ENCODE measurements around the gene MBNL1. TPM values are rescaled to one million over a fixed set of nuclear protein-coding genes. Genes with fewer than 3 reads are reported as not detected.
"Not testable (repeated sequence)": the region's sequence is repeated elsewhere in the genome, so short reads cannot be mapped to it uniquely, and the experiment has no call there.

Gene MBNL1
- total RNA-seq, 1 experiment from 2014 or later = 140 TPM

GRCh38 chr3:152396867-152397266, 128.1 kb downstream of the MBNL1 start:
- ChIA-PET CTCF (no interaction called here), POLR2A (no interaction called here)
- no peaks in the 10 kb centered on the region; the same call in 1 of the 2 replicates for H3K36me3 ChIP-seq (ENCODE audit: control insufficient read depth, insufficient read depth, low read length)
- H3K4me1 ChIP-seq (ENCODE audit: control insufficient read depth, insufficient read depth, low read length) = peaks cover 4% of the 10 kb centered on the region; the same call in 1 of the 2 replicates
- in situ Hi-C loops (cut with HindIII; ENCODE audit: low pct_unique_long_range_greater_than_20kb, low sequenced_read_pairs) = no loop called here
- H3K4me3 ChIP-seq (ENCODE audit: low read depth in 2 of 2, low read length in 2 of 2) = no peak overlapping the region
- DNase-seq (ENCODE audit: low read depth, low spot score) (no peak), ATAC-seq (no peak)
- TF ChIP-seq REST (IDR thresholded peaks at IDR 0.05; ENCODE audit: insufficient read depth in 1 of 2, low read depth in 2 of 2, low read length in 1 of 2) = no peak
- no peak for TF ChIP-seq CTCF (IDR thresholded peaks at IDR 0.05)
- no peak for TF ChIP-seq TCF7L2 (IDR thresholded peaks at IDR 0.05; ENCODE audit: low read depth, low read length)
- TF ChIP-seq SIN3A (IDR thresholded peaks at IDR 0.05; ENCODE audit: borderline replicate concordance, insufficient read depth, low read depth, low read length) = no peak
- no peak for TF ChIP-seq POLR2AphosphoS5 (IDR thresholded peaks at IDR 0.05; ENCODE audit: low read depth, low read length)
- no peaks in the 10 kb centered on the region for H3K9me3 ChIP-seq (ENCODE audit: control insufficient read depth, insufficient read depth, low read depth, low read length)
- no peak overlapping the region for H3K27ac ChIP-seq (ENCODE audit: low read length)
- intact Hi-C loops (cut with micrococcal nuclease; ENCODE audit: unreplicated experiment) = no loop called here
- no TSS peak for BruUV-seq (replicated peaks)
- H3K27me3 ChIP-seq (ENCODE audit: control insufficient read depth, insufficient read depth, low read length) = no peaks in the 10 kb centered on the region

GRCh38 chr3:152397348-152397747, 128.6 kb downstream of the MBNL1 start:
- H3K27me3 ChIP-seq (ENCODE audit: control insufficient read depth, insufficient read depth, low read length); ATAC-seq; H3K4me1 ChIP-seq (ENCODE audit: control insufficient read depth, insufficient read depth, low read length); CTCF ChIA-PET; intact Hi-C loops (cut with micrococcal nuclease; ENCODE audit: unreplicated experiment); DNase-seq (ENCODE audit: low read depth, low spot score); H3K4me3 ChIP-seq (ENCODE audit: low read depth in 2 of 2, low read length in 2 of 2); H3K9me3 ChIP-seq (ENCODE audit: control insufficient read depth, insufficient read depth, low read depth, low read length); BruUV-seq (replicated peaks); H3K27ac ChIP-seq (ENCODE audit: low read length); in situ Hi-C loops (cut with HindIII; ENCODE audit: low pct_unique_long_range_greater_than_20kb, low sequenced_read_pairs); POLR2A ChIA-PET; H3K36me3 ChIP-seq (ENCODE audit: control insufficient read depth, insufficient read depth, low read length): not testable (repeated sequence)

GRCh38 chr3:152398495-152398894, 129.8 kb downstream of the MBNL1 start:
- POLR2A ChIA-PET = interaction anchor here (0.6 kb wide), 1 partner anchor 993 kb away, joined by 5 read pairs; no protein-coding TSS in a partner anchor
- Histone ChIP-seq H3K27me3 (ENCODE audit: control insufficient read depth, insufficient read depth, low read length) (no peaks in the 10 kb centered on the region), H3K4me3 (ENCODE audit: low read depth in 2 of 2, low read length in 2 of 2) (no peak overlapping the region), H3K27ac (ENCODE audit: low read length) (no peak overlapping the region), H3K36me3 (ENCODE audit: control insufficient read depth, insufficient read depth, low read length) (no peaks in the 10 kb centered on the region), H3K9me3 (ENCODE audit: control insufficient read depth, insufficient read depth, low read depth, low read length) (no peaks in the 10 kb centered on the region), H3K4me1 (ENCODE audit: control insufficient read depth, insufficient read depth, low read length) (peaks cover 9% of the 10 kb centered on the region)
- in situ Hi-C loops (cut with HindIII; ENCODE audit: low pct_unique_long_range_greater_than_20kb, low sequenced_read_pairs) (no loop called here), intact Hi-C loops (cut with micrococcal nuclease; ENCODE audit: unreplicated experiment) (no loop called here)
- CTCF ChIA-PET = no interaction called here
- ATAC-seq = no peak
- TF ChIP-seq POLR2AphosphoS5 (IDR thresholded peaks at IDR 0.05; ENCODE audit: low read depth, low read length) = no peak
- TF ChIP-seq REST (IDR thresholded peaks at IDR 0.05; ENCODE audit: insufficient read depth in 1 of 2, low read depth in 2 of 2, low read length in 1 of 2) = no peak
- TF ChIP-seq SIN3A (IDR thresholded peaks at IDR 0.05; ENCODE audit: borderline replicate concordance, insufficient read depth, low read depth, low read length) = no peak
- TF ChIP-seq TCF7L2 (IDR thresholded peaks at IDR 0.05; ENCODE audit: low read depth, low read length) = no peak
- TF ChIP-seq CTCF (IDR thresholded peaks at IDR 0.05) = no peak
- BruUV-seq (replicated peaks) = no TSS peak
- no peak for DNase-seq (ENCODE audit: low read depth, low spot score)

Data from Panc1 (cell line).